Stimulated activated CD4-positive, alpha-beta T cell treated with anti-CD3 and anti-CD28 coated beads, Interleukin-4, amount 100 ng/mL, for 24 hours (primary cell): ENCODE measurements around the gene ASB8.
"Not testable (repeated sequence)": the region's sequence is repeated elsewhere in the genome, so short reads cannot be mapped to it uniquely, and the experiment has no call there.

Source experiments
- DNase-seq: peaks from one replicate; pipeline ENCODE4 v3.0.0-alpha.2; 2020

Gene ASB8

DNA sequence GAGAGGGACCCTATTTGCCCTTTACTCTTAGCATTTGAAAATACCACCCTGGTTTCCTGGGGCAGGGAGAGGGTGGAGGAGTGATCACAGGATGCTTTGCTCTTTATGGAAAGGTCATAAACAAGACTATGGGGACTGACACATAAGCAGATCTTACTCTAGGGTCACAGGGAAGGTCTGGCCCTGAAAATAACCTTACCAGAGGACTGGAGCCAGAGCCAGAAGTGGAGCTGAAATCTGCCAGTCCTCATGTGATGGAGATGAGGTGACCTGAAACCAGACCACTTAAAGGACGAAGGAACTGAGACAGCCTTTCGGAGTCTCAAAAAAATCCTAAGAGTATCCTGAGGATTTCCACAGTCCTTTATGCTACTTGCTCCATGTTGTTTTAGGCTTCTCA lies 25.8 kb downstream of the ASB8 start:
- no peak for DNase-seq

DNA sequence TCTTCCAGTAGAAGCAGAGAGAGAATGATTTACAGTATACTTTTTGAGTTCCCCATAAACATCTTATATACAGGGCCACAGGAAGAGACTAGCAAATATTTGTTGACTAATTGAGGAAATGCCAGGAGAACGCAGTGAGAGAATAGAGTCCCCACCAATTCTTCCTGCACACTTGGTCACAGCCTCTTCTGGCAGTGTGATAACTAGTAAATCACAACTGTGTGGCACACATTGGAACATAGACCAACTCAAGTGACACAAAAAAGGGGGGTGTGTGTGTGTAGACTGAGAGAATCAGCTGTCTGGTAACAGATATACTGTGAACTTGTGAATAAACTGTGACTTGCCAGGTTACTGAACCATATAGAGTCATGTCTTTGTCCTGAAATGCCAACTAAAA lies 27.9 kb downstream of the ASB8 start:
- DNase-seq, result no peak

DNA sequence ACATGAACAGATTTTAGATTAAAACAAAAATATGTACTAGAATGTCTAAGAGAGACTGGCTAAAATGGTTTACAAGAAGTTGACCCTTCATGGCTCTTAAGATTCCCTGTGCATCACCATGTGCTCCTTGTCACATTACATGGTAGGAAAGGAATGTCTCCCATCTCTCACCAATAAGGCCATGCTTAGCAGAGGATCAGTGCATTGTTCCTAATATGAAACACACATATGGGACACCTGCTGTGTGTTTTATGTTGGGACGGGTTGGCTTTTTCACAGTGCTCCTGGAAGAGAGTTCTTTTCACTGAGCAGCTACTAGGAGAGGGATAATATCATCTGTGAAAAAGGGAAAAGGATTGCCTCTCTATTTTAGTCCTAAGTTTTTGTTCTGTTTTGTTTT lies 28.5 kb downstream of the ASB8 start:
- no peak for DNase-seq

DNA sequence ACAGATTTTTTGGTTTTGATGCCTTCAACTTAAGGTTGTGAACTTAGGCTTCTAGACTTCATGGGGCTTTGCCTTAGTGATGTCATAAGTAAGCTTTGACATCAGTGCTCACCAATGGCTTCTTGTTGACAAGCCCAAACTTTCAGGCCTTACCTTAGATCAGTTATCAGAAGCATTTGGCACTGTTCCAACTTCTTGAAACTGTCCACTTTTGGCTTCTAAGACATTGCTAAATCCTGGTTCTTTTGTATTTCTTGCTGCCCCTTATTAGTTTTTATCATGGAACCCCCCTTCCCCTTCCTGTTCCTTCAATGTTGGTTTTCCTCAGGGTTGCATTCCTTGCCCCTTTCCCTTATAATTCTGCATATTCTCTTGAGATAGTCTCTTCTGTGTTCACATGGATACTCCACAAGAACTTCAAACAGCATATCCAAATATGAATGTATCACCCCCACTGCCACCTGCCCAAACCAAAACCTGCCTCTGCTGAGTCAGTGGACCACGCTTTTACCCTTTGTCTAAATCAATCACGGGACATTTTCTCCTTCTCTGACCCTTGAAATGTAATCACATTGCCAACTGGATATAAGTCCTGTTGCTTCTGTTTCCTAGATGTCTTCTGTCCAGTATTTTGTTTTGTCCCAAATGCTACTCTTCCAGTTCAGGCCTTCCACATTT lies 30.2 kb downstream of the ASB8 start:
- no peak for DNase-seq

DNA sequence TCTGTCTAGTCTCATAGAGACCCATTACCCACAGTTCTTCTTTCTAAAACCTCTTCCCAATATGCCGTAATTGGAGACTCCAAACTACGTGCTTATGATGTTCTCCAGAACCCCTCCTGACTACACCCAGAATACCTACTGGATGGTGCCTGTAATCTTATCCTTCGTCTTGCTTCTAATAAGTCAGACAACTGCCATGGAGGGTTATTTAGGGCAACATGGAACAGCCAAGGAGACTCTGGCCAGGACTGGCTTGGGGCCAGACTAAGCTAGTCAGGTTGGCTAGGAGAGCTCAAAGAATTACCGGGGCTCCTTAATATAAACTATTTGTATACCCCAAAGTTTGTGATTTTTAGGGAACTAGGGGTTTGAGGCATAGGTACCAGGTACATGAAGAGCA lies 31.3 kb downstream of the ASB8 start:
- DNase-seq, result no peak

DNA sequence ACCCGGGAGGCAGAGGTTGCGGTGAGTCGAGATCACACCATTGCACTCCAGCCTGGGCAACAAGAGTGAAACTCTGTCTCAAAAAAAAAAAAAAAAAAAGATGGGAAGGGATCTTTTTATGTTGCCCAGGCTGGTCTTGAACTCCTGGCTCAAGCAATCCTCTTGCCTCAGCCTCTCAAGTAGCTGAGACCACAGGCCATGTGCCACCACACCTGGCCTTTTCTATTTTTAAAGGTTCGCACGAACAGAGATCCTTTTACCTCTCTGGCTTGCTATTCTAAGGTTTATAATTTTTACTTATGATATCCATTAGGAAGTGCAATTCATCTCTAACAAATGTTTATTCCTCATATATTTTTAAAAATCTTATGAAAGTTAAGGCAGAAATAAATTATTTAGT lies 31.8 kb downstream of the ASB8 start:
- not testable (repeated sequence) for DNase-seq

DNA sequence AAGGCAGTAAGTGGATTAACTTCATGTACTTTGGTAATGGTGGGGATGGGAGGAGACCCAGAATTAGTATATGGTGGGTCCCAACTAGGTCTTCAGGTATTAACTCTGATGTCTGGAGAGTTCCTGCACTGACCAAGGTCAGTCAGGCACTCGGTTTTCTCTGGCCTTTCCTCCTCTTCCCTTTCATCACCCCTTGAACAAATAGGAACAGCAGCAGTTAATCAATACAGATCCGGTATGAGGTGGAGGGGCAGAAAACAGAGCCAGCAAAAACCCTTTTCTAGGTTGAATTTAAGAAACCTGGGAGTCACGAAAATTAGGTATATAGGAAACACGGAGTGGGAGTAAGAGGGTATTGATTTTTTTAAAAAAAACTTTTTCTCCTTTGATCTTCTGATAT lies 34.1 kb downstream of the ASB8 start:
- DNase-seq, result no peak

DNA sequence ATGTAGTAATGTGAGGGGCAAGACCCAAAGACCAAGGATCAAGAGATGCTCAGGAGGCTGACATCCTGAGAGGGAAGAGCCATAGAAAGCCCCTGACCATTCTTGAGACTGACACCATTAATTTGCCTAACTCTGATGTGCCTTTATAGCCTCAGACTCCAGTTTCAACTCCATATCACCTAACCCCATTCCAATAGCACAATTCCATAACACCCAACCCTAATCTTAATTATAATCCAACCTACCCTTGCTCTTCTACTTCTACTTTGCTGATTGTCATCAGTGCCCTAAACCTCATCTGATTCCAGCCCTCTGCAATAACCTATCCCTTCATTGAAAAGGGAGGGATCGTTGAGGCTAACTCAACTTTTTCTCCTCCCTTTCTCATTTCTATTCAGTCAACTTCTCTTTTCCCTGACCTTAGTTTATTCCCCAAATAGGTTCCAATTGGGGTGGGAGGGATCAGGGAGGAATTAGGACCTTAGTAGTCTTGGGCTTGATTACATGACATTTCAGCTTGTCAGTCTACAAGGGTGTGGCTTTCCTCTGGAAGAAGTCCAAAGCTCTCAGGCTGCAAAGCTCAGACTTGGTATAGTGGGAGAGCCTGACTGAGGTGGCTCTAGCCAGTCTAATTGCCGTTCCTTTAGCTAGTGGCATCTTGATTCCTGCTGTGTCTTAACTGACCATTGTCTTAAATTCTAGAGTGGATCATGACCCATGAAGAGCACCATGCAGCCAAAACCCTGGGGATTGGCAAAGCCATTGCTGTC lies 35.1 kb downstream of the ASB8 start:
- DNase-seq, result no peak

DNA sequence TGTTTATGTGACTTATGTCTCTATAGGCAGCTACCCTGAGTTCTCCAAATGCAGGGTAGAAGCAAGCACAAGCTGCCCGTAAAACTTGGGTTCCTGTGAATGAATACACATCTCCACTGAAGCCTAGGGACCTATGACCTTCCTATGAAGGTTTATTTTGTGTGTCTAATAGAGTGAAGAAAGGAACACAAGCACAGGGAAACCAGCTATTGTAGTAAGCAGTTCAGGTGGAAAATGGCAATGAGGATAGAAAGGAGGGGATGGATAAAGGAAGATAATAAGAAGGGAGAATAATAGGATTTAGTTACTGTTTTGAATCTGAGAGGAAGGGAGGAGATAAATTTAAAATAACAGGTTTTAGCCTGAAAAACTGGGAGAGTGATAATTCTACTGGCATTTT lies 35.8 kb downstream of the ASB8 start:
- no peak for DNase-seq

DNA sequence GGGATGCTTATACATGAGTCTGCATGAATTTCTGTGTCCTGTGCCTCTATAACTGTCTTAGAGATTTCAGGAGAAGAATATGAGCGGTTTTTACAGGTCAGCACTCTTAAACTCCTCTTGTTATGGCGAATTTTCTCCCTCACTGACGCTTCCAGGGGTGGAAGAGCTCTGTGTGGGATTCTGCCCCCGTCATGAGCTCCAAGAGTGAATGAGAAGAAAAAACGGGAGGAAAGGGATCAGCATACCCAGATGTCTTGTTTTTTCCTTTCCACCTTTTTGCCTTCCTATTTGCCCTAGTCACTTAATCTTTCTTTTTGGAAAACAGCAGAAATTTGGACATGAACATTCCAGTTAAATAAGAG lies 37.5 kb downstream of the ASB8 start:
- DNase-seq, result no peak

DNA sequence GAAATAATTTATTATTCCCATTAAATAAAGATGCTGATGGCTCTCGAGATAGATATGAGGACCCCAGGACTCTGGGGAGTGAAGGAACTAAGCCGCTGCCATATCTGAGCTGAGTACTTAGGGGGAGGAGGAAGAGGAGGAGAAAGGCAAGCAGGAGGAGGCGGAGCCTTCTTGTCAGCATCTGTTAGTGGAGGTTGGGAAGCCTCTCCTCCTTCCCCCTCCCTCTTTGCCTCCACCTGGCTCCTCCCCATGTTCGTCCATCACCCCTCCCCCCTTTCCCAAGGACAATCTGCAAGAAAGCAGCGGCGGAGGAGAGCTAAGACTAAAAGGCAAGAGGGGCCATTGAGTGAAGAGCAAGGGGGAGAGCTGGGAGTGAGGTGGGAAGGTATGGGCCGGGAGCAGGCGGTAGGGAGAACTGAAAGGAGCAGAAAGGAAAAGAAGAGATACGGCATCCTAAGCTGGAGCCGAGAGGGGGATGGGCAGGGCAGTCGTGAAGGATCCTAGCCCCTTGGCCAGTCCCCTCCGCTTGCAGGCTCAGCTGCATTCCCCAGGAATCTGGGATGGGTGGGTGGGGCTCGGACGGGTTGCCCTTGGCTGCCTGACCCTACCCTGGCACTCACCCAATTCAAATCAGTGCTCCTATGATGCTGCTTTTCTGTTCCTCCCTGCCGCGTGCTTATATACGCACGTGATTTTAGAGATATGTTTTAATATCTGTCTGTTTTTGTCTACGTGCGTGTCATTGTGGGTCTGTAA lies 38.1 kb downstream of the ASB8 start, which contains the start of gene PFKM:
TSS of gene PFKM (plus strand) at position 287 of the 756 bp plus-strand sequence. CDS start 3,411 bp downstream, outside the sequence.
- peak; percentile 81 for DNase-seq

DNA sequence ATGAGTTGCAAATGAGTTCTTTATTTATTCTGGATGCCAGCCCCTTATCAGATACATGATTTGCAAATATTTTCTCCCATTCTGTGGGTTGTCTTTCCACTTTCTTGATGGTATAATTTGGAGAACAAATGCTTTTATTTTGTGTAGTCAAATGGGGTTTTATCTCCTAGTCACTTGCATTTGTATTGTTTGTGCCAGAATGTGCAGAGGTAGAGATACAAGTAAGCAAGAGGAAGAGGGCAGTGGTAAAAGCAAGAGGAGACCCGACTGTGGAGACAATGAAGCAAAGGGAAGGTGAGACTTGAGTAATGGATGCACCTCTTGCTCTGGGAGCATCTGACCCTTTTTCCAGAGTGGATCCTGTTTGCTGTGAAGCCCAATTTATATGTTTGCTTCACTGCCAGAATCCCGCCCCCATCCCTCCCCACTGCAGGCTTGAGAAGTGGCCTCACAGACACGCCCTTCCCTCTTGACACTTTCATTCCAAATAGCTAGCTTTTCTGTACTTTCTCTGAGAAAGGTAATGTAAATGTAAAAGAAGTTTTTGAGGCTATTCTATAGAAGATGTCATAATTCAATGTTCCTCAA lies 38.9 kb downstream of the ASB8 start:
- DNase-seq, result no peak

DNA sequence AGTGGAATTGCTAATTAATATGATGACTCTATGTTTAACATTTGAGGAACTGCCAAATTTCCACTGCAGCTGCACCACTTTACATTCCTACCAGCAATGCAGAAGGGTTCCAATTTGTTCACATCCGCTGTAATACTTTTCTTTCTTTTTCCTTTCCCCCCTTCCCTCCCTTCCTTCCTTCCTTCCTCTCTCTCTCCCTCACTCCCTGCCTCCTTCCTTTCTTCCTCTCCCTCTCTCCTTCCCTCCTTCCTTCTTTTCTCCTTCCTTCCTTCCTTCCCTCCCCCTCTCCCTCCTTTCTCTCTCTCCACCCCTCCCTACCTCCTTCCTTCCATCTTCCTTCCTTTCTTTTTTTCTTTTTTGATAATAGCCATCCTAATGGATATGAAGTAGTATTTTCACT lies 41.4 kb downstream of the ASB8 start:
- DNase-seq, result no peak

DNA sequence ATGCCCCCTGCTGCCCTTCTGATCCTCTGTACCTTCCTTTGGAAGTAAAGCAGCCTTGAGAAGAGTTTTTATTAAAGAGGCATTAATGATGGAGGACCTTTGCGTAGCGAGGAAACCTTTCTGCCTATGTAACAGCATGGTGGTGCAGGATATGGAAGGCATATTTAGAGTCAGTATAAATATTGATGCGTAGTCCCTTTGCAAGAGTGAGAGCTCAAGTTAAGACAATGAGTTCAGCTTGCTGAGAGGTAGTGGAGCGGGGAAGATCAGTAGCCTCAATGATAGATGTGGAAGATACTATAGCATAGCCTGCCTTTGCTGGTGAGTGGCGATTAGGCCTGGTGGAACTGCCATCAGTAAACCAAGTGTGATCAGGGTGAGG lies 46.0 kb downstream of the ASB8 start:
- DNase-seq, result not testable (repeated sequence)

DNA sequence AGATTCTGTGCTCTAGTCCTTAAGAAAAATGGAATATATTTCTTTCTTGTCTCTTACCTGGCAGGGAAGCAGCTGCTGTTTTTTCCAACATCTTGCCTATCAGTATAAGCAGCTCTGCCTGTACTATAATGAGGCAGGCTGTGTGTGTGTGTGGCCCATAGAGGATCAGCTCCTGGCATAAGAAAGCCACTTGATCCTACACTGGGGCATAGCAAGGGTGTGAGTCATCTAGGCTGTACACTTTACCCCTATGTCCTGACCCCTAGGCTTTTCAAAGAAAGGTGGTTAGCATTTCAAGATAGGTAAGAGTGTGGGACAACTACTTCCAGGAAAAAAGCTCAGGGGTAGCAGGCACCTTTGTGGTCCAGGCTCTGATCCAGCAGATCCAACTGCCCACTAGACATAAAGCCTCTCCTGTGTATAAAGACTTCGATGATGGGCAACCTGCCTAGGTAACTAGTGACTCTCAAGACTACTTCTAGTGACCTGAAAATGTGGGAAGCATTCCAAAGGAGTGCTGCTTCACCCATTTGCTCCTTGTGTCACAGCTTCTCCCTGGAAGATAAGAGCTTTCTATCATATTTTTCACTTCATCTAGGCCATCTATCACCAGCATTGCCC lies 46.5 kb downstream of the ASB8 start:
- DNase-seq, result no peak

DNA sequence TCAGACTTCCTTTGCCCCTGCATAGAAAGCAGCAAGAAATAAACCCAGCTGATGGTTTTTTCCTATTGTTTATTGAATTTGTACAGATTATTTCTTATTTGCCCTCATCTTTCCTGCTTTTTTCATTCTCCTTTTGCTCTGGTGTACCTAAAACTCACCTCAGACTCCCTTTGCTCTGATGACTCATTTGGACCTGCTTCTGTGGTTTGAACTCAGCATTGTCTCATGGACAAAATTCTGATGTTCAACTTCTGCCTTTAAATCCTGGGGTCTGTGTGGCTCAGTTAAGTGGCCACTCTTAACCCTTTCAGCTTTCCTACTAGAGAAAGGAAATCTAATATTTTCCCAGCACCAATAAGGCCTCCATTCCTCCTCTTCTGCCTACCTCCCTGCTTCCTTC lies 47.9 kb downstream of the ASB8 start:
- DNase-seq, result no peak

DNA sequence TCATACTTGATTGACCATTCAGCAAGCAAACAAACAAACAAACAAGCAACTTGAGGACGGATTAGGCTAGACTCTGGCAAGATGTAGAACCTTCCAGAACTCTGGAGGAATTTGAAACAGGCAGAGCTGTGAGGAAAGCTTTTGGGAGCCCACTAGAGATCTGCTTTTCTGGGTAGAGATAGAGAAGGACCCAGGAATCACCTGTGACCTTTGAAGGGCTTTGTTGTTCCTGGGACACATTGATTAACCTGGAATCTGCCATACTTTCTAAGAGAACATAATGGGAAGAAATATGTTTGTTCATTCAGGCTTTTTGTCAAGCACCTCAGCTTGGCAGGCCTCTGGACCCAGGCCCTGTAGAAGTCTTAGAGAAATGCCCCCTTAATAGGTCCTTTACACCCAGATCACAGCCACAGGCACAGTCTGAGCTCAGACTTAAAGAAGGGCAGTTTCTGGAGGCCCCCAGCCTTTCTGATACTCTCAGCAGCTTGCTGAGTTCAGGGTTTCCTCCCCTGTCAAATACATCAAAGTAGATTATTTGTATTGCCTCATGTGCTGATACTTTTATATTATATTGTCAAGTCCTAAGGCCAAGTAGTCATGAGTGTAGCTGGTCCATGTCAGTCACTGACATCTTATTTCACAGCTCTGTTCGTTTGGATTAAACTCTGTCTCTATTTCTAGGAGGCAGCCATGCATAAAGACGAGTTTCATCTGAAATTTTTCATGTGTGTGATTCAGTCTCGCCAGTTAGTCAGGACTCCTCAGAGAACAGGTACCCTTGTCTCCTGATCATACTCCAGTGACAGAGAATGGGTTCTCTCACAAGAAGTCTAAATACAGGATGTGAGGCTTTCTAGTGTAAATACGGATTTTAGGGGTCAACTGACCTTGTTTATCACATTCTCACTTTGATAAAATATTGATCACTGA lies 50.4 kb downstream of the ASB8 start:
- DNase-seq, result no peak

DNA sequence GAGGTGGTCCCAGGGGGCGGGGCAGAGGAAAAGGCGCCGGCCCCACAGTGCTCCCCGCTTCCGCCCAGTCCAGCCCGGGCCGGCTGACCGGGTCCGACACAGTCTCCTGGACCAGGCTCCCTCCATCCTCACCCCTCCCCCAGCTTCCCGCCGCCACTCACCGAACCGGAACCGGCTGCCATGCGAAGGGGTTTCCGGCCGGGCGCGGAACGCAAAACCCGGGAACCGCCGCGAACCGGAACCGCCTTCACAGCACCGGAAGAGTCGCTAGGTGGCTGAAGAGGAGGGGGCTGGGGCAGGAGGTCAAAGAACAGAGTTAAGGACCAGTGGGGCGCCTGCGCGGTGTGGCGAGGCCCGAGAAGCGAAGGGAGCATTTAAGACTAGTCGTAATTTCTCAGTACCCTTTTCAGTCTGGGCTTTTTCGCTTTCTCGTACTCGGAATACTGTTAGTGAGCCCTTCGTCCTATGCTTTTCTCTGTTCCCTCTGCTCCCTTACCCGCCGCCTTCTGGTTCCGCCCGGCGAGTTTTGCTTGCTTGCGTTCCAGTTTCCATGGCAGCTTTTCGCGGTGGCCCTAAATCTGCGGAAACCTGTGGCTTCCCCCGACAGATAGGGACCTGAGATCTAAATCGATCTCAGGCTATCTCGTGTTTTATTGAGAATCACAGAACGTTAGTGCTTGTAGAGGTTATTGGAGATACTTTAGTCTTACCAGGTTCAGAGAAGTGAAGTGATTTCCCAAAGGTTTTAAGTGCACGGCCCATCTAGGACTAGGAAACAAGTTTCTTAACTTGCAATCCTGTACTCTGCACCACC lies 51.2 kb downstream of the ASB8 start, which contains the start of gene SENP1:
TSS of gene SENP1 (minus strand) at position 213 of the 814 bp plus-strand sequence. CDS start 4,607 bp downstream, outside the sequence.
- peak; percentile 92 for DNase-seq

DNA sequence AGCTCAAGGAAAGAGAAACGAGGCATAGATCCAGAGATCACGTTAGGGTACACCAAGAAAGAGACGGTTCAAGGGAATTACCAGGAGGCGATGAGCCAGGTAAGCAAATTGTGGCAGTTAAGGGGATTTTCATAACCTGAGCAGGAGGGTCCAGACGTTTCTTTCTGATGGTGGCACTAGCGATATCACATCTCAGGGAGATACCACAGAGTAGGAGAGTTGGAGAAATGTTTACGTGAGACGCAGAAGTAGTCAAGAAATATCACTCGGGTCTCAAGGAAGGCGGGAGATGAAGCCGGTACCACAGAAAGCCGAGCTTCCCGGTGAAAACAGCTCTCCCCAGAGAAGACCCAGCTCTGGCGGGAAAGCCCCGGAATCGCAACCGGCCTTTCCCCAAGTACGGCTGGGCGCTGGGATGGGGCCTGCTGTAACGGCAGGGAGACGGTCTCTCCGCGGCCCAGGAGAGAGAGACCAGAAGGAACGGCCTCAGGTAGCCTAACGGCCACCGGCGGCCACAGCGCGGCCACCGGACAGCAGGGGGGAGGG lies 51.9 kb downstream of the ASB8 start:
- peak; percentile 54 for DNase-seq

DNA sequence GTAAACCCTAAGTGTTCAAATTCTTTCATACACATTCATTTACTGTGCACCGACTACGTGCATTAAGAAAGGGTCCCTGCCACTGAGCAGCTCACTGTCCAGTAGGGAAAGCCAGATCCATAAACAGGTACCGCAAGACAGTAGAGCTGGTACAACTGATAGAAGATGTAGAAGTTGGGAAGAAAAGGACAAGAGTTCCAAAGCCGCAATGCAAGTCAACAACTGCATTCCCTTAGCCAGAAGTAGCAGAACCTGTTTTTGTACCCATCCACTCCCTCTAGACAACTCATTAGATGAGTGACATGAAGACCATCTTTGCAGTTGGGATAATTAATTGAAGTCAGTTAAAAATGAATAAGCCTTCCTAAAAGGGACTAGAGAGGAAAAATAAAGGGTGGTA lies 52.8 kb downstream of the ASB8 start:
- no peak for DNase-seq
